Measurements from ENCODE around the gene EPB41L4B.

Gene EPB41L4B

DNA sequence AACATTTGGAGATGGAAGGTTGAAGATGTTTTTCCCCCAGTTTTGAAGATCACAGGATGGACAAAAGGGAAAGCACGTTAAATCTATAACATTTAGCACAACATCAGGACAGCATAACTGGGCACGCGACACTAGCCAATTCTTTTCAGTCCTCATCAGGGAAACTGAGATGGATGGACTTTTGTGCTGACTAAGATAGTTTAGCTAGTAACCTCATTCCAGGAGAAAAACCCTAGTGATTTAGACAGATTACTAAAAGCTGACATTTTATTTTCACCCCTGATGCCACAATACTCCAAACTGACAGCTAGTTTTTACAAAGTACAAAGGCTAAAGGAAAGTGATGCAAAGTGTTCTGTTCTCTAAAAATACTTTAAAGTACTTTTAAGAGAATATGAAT is 53.3 kb downstream of the EPB41L4B start:
- no peak overlapping the region for H3K27ac ChIP-seq (ENCODE audit: low read length)
- no peaks in the 10 kb centered on the region for H3K79me2 ChIP-seq (ENCODE audit: low read length)
- H3K4me2 ChIP-seq (ENCODE audit: low read length), result no peak overlapping the region
- H3K4me3 ChIP-seq (ENCODE audit: low read length), result no peak overlapping the region
- no peaks in the 10 kb centered on the region for H4K20me1 ChIP-seq (ENCODE audit: insufficient read depth, low read length)
- H3K9ac ChIP-seq (ENCODE audit: low read length), result no peak overlapping the region
- H3K4me1 ChIP-seq (ENCODE audit: low read length), result peaks cover 21% of the 10 kb centered on the region
- H3K27me3 ChIP-seq (ENCODE audit: low read depth, low read length), result no peaks in the 10 kb centered on the region
- no peak overlapping the region for H2AFZ ChIP-seq (ENCODE audit: low read depth, low read length)
- peaks cover 9% of the 10 kb centered on the region; the same call in 1 of the 2 replicates for H3K9me3 ChIP-seq (ENCODE audit: insufficient read depth, low read length)
- TF ChIP-seq EZH2phosphoT487 (IDR thresholded peaks at IDR 0.05; ENCODE audit: low read depth), result no peak
- H3K36me3 ChIP-seq (replicated peaks; ENCODE audit: low read depth, low read length), result peaks cover 18% of the 10 kb centered on the region

DNA sequence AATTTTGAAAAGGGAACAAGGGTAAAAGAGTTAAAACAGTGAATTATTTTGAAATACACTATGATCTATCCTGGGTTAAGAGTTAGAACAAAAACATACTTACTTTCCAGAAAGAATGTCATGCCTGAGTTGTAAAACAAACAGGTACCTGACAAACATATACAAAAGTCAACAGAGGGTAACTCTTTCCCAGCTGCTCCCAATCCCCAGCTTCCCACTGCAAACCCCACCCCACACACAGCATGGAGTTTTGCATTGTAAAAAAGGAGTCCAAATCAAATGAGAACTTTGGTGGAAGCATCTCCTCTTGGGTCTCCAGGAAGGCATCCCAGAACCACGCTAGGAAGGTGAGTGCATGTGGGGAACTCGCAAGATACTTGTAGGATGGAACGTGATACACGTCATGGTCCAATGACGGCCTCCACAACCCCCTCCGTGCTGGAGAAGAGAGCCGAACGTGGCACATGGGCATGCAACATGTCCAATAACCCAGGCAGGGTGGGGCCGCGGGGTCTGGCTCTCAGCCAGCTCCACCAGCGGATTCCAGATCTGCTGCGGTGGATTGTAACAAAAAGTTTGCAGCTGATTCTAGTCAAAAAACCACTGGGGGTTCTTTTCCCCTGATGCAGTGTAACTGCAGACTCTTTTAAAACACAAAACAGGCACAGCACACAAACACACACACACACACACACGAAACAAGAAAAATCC is 55.8 kb downstream of the EPB41L4B start:
- Histone ChIP-seq H3K79me2 (ENCODE audit: low read length) (no peaks in the 10 kb centered on the region), H4K20me1 (ENCODE audit: insufficient read depth, low read length) (no peaks in the 10 kb centered on the region), H3K9ac (ENCODE audit: low read length) (no peak overlapping the region), H3K27me3 (ENCODE audit: low read depth, low read length) (no peaks in the 10 kb centered on the region), H3K27ac (ENCODE audit: low read length) (no peak overlapping the region), H2AFZ (ENCODE audit: low read depth, low read length) (no peak overlapping the region), H3K9me3 (ENCODE audit: insufficient read depth, low read length) (peaks cover 9% of the 10 kb centered on the region; the same call in 1 of the 2 replicates), H3K36me3 (replicated peaks; ENCODE audit: low read depth, low read length) (peaks cover 21% of the 10 kb centered on the region), H3K4me3 (ENCODE audit: low read length) (no peak overlapping the region), H3K4me2 (ENCODE audit: low read length) (no peak overlapping the region), H3K4me1 (ENCODE audit: low read length) (peaks cover 13% of the 10 kb centered on the region)
- TF ChIP-seq EZH2phosphoT487 (IDR thresholded peaks at IDR 0.05; ENCODE audit: low read depth), result no peak
- TF ChIP-seq, protein P1, sequence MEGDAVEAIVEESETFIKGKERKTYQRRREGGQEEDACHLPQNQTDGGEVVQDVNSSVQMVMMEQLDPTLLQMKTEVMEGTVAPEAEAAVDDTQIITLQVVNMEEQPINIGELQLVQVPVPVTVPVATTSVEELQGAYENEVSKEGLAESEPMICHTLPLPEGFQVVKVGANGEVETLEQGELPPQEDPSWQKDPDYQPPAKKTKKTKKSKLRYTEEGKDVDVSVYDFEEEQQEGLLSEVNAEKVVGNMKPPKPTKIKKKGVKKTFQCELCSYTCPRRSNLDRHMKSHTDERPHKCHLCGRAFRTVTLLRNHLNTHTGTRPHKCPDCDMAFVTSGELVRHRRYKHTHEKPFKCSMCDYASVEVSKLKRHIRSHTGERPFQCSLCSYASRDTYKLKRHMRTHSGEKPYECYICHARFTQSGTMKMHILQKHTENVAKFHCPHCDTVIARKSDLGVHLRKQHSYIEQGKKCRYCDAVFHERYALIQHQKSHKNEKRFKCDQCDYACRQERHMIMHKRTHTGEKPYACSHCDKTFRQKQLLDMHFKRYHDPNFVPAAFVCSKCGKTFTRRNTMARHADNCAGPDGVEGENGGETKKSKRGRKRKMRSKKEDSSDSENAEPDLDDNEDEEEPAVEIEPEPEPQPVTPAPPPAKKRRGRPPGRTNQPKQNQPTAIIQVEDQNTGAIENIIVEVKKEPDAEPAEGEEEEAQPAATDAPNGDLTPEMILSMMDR (IDR thresholded peaks at IDR 0.05; ENCODE audit: low read depth, low read length), result no peak

DNA sequence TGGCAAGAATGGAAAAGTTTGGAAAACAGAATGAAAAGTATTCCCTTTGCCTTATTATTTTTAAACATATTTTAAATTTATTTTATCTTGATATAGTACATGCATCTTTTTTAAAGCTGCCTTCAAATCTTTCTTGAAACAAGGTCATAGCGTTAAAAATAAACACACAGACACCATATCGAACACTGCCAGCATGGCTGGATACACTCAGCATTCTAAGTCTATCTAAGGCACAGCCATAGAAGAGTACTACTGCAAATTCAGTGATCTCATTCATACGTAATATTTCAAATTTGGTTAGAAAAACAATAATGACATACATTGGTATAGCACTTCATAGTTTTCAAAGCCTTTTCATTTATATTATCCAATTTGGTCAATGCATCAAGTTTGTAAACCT is 57.5 kb downstream of the EPB41L4B start:
- Histone ChIP-seq H3K27ac (ENCODE audit: low read length) (no peak overlapping the region), H3K4me3 (ENCODE audit: low read length) (no peak overlapping the region), H4K20me1 (ENCODE audit: insufficient read depth, low read length) (no peaks in the 10 kb centered on the region), H3K4me1 (ENCODE audit: low read length) (peaks cover 9% of the 10 kb centered on the region), H2AFZ (ENCODE audit: low read depth, low read length) (no peak overlapping the region), H3K27me3 (ENCODE audit: low read depth, low read length) (no peaks in the 10 kb centered on the region), H3K79me2 (ENCODE audit: low read length) (no peaks in the 10 kb centered on the region), H3K9ac (ENCODE audit: low read length) (no peak overlapping the region), H3K36me3 (replicated peaks; ENCODE audit: low read depth, low read length) (peaks cover 17% of the 10 kb centered on the region), H3K9me3 (ENCODE audit: insufficient read depth, low read length) (peaks cover 9% of the 10 kb centered on the region; the same call in 1 of the 2 replicates), H3K4me2 (ENCODE audit: low read length) (no peak overlapping the region)
- TF ChIP-seq, protein P1 (IDR thresholded peaks at IDR 0.05; ENCODE audit: low read depth, low read length), result no peak
- TF ChIP-seq EZH2phosphoT487 (IDR thresholded peaks at IDR 0.05; ENCODE audit: low read depth), result no peak

DNA sequence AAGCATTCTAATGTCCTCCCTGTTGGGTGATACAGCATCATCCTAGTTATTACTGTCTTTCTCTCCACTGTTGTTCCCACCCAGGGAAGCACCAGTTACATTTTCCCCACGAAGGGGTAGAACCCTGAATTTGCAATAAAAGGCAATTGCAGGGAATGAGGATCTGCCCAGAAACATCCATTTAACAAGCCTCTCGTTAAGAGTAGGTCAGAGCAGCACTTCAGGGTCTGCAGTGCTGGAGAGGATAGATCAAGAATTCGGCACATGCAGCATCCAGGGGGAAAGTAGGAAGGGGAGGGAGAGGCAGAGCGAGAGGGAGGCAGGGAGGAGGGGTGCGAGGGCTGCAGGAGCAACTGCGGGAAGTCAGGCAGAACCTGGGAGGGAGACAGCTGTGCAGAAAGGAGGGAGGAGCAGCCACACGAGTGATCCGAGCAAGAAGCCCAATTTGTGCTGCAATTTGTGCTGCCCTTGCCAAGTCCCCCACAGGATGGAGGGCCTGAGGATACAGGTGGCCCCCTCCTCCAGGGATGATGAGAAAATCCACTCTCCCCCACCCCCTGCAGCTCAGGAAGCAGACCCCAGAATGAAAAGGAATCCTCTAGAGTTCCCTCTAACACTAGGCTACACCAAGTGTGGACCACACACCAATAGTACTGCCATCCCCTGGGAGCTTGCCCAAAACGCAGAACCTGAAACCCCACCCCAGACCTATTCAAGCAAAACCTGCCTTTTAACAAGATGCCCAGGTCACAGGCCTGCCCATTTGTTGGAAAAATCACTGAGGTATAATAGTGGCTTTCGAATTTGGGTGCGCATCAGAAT is 62.2 kb downstream of the EPB41L4B start:
- H4K20me1 ChIP-seq (ENCODE audit: insufficient read depth, low read length), result no peaks in the 10 kb centered on the region
- no peaks in the 10 kb centered on the region for H3K27me3 ChIP-seq (ENCODE audit: low read depth, low read length)
- no peak overlapping the region for H3K9ac ChIP-seq (ENCODE audit: low read length)
- no peaks in the 10 kb centered on the region for H3K79me2 ChIP-seq (ENCODE audit: low read length)
- H2AFZ ChIP-seq (ENCODE audit: low read depth, low read length), result no peak overlapping the region
- no peak overlapping the region for H3K4me3 ChIP-seq (ENCODE audit: low read length)
- no peak overlapping the region for H3K4me2 ChIP-seq (ENCODE audit: low read length)
- peaks cover 22% of the 10 kb centered on the region for H3K4me1 ChIP-seq (ENCODE audit: low read length)
- TF ChIP-seq EZH2phosphoT487 (IDR thresholded peaks at IDR 0.05; ENCODE audit: low read depth), result no peak
- TF ChIP-seq, protein P1 (IDR thresholded peaks at IDR 0.05; ENCODE audit: low read depth, low read length), result no peak
- H3K27ac ChIP-seq (ENCODE audit: low read length), result no peak overlapping the region
- peaks cover 9% of the 10 kb centered on the region for H3K36me3 ChIP-seq (replicated peaks; ENCODE audit: low read depth, low read length)
- no peaks in the 10 kb centered on the region for H3K9me3 ChIP-seq (ENCODE audit: insufficient read depth, low read length)
